GM12878 (cell line): Measurements from ENCODE around the gene C1orf21. TPM values are rescaled to one million over a fixed set of nuclear protein-coding genes. Genes with fewer than 3 reads are reported as not detected.

Source experiments
- ATAC-seq: fragments of 200-7000 bp; cut with Tn5 transposase; 3 replicates; pipeline ENCODE4 v1.9.1; 2020; ENCODE audit warnings: mild to moderate bottlenecking, moderate library complexity
- BruUV-seq: library from RNA; stranded (reverse); fragments of 400-500 nt; replicated peaks from 2 replicates; lab custom pipeline; 2021; lab: Mats Ljungman, UMichigan
- CTCF ChIA-PET: fragments of 300-600 bp; sonication (Branson Sonifier 250); formaldehyde crosslinking; extraction: SDS; loops from one replicate; lab custom pipeline; 2021; ENCODE audit warnings: inconsistent platforms; lab: Yijun Ruan, JAX
- POLR2A ChIA-PET: fragments of 350-600 bp; formaldehyde crosslinking; extraction: SDS; loops from one replicate; lab custom pipeline; 2021; ENCODE audit warnings: inconsistent platforms; lab: Charles Lee
- RAD21 ChIA-PET: fragments of 300-600 bp; sonication (Branson Sonifier 250); formaldehyde crosslinking; loops from one replicate; lab custom pipeline; 2023; ENCODE audit warnings: antibody characterized with exemption; ENCODE audit not compliant: unreplicated experiment; lab: Charles Lee
- SMC1A ChIA-PET: fragments of 300-600 bp; sonication (Branson Sonifier 250); formaldehyde crosslinking; loops from one replicate; lab custom pipeline; 2023; ENCODE audit not compliant: unreplicated experiment, uncharacterized antibody; lab: Charles Lee
- DNase-seq: peaks from one replicate; pipeline ENCODE4 v3.0.0-alpha.2; 2011; ENCODE audit warnings: low read depth, low spot score
- FAIRE-seq: peaks from 3 replicates; lab custom pipeline; 2011; peaks lifted over from hg19 to GRCh38; lab: Jason Lieb, UNC
- H2AFZ ChIP-seq: 2 replicates; pipeline ENCODE4 v1.6.0; 2011; ENCODE audit warnings: low read depth, low read length, control low read depth; ENCODE audit not compliant: control insufficient read depth
- H3K27ac ChIP-seq: 2 replicates; pipeline ENCODE4 v1.5.1; 2011; ENCODE audit warnings: control low read depth; ENCODE audit not compliant: control insufficient read depth, insufficient read depth
- H3K27me3 ChIP-seq, 2 experiments: replicated peaks in 1 of 2; 2 replicates each; pipeline versions ENCODE4 v1.6.0 to v1.6.1; 2011; ENCODE audit warnings: low read length in 1 of 2; ENCODE audit not compliant: control insufficient read depth in 2 of 2, insufficient read depth in 2 of 2
- H3K36me3 ChIP-seq, 2 experiments: 2 replicates each; pipeline ENCODE4 v1.5.1; 2011; ENCODE audit warnings: low read length in 1 of 2; ENCODE audit not compliant: control insufficient read depth in 2 of 2, insufficient read depth in 2 of 2
- H3K4me1 ChIP-seq: 2 replicates; pipeline ENCODE4 v1.6.1; 2011; ENCODE audit warnings: mild to moderate bottlenecking, low read length, moderate library complexity, mixed read lengths; ENCODE audit not compliant: control insufficient read depth, insufficient read depth
- H3K4me2 ChIP-seq: 2 replicates; pipeline ENCODE4 v1.6.0; 2011; ENCODE audit warnings: control low read depth; ENCODE audit not compliant: control insufficient read depth, insufficient read depth
- H3K4me3 ChIP-seq: fragments of 200-600 bp; sonication (generic); 2 replicates; pipeline ENCODE4 v1.5.1; 2016
- H3K79me2 ChIP-seq: 2 replicates; pipeline ENCODE4 v1.6.0; 2011; ENCODE audit warnings: low read length; ENCODE audit not compliant: control insufficient read depth, insufficient read depth
- H3K9ac ChIP-seq: 2 replicates; pipeline ENCODE4 v1.8.0; 2011; ENCODE audit warnings: low read length, control low read depth, mixed read lengths; ENCODE audit not compliant: control insufficient read depth, insufficient read depth
- H3K9me3 ChIP-seq: replicated peaks from 3 replicates; pipeline ENCODE4 v1.5.1; 2011; ENCODE audit warnings: mild to moderate bottlenecking, low read length; ENCODE audit not compliant: control insufficient read depth, insufficient read depth
- H4K20me1 ChIP-seq: 2 replicates; pipeline ENCODE4 v1.6.0; 2011; ENCODE audit not compliant: control insufficient read depth, insufficient read depth
- ASH2L ChIP-seq: fragments of 300-600, 200-600 bp; sonication (generic); IDR thresholded peaks from 2 replicates; pipeline ENCODE4 v1.6.1; 2017; ENCODE audit warnings: low read depth, mild to moderate bottlenecking, borderline replicate concordance
- IKZF1 ChIP-seq: fragments of 450-650 bp; conservative IDR thresholded peaks from 2 replicates; pipeline ENCODE4 v1.6.1; 2017; ENCODE audit warnings: antibody characterized with exemption, mild to moderate bottlenecking
- MEF2A ChIP-seq: IDR thresholded peaks from 2 replicates; pipeline ENCODE4 v1.6.1; 2011; ENCODE audit warnings: low read depth, mild to moderate bottlenecking, low read length, moderate library complexity; ENCODE audit not compliant: insufficient read depth
- NKRF ChIP-seq: fragments of 450-650 bp; conservative IDR thresholded peaks from 2 replicates; pipeline ENCODE4 v1.6.1; 2017; ENCODE audit warnings: mild to moderate bottlenecking, moderate library complexity
- WGBS: methylation state at CpG from one replicate; pipeline ENCODE4 v1.1.6; 2016; ENCODE audit warnings: low lambda C conversion rate; ENCODE audit not compliant: insufficient replicate concordance, insufficient coverage; ENCODE audit errors: missing lambda C conversion rate; 5-methylcytosine and 5-hydroxymethylcytosine counted together
- in situ Hi-C: fragments of 300-500 bp; cut with MboI; formaldehyde crosslinking; loops from 9 replicates; pipeline ENCODE4 v1.14.3; 2018; ENCODE audit warnings: mixed read lengths
- intact Hi-C: fragments of 100-400 bp; cut with micrococcal nuclease; formaldehyde crosslinking; loops from one replicate; pipeline ENCODE4 v1.14.2; 2022; ENCODE audit not compliant: unreplicated experiment
- polyA plus RNA-seq, 11 experiments: library from polyadenylated mRNA; depleted of rRNA in 4 of 11; unstranded in 6 of 11; stranded (reverse) in 5 of 11; fragments of >200 nt; fragmentation: Nextera tagmentation in 4 of 11; fragmentation: Illumina TruSeq in 1 of 11; extraction: Ambion mirVana in 4 of 11; extraction: Trizol in 1 of 11; gene quantifications; 1 replicate in 1 of 11; 2 replicates in 10 of 11; pipeline versions ENCODE4 v1.2.1 to v1.2.3, GENCODE V29; 2011 to 2016; ENCODE audit warnings: inconsistent platforms in 2 of 11, missing spikeins in 2 of 11, low read depth in 1 of 11
- total RNA-seq, 4 experiments: library from RNA; depleted of rRNA in 3 of 4; stranded (reverse); fragments of >200 nt in 3 of 4; fragmentation: Illumina TruSeq in 1 of 4; extraction: Trizol in 1 of 4; gene quantifications; 2 replicates each; pipeline versions ENCODE4 v1.2.1 to v1.2.3, GENCODE V29; 2013 to 2021

Gene C1orf21
- total and polyA plus RNA-seq, 10 of the 15 experiments (the other 5 are each of a cell fraction or from before 2014, with no cell fraction given), result 0.03 to 1.6 (median 0.17) TPM; not detected in 3

- TF ChIP-seq NKRF (no peak), ASH2L (no peak)
Measured at GRCh38 chr1:184443624-184444023, 56.8 kb downstream of the C1orf21 start (continued).

- Histone ChIP-seq H3K4me1 (no peaks in the 10 kb centered on the region), H3K9me3 (no peaks in the 10 kb centered on the region)
Measured at GRCh38 chr1:184445997-184446396, 59.2 kb downstream of the C1orf21 start.

More at GRCh38 chr1:184445997-184446396, 59.2 kb downstream of the C1orf21 start:
- no peak overlapping the region for H3K27ac ChIP-seq
- no peak overlapping the region for H2AFZ ChIP-seq
- DNase-seq (no peak), ATAC-seq (no peak)
- SMC1A ChIA-PET, result no interaction called here
- CTCF ChIA-PET, result no interaction called here
- intact Hi-C loops, result no loop called here
- no peaks in the 10 kb centered on the region for H3K79me2 ChIP-seq
- POLR2A ChIA-PET, result no interaction called here
- no peak for TF ChIP-seq IKZF1
- no peak for TF ChIP-seq MEF2A
- TF ChIP-seq, all 136 proteins: peak for 0
- 53% methylated on average over 4 of the region's 4 CpGs for WGBS
- FAIRE-seq, result no peak
- no peaks in the 10 kb centered on the region for H4K20me1 ChIP-seq
- H3K4me2 ChIP-seq, result no peak overlapping the region
- RAD21 ChIA-PET, result interaction anchor here (0.7 kb wide), 1 partner anchor 104 kb away, joined by 3 read pairs; no protein-coding TSS in a partner anchor
- H3K36me3 ChIP-seq, result no peaks in the 10 kb centered on the region
- in situ Hi-C loops, result no loop called here
- H3K9ac ChIP-seq, result no peak overlapping the region
- no TSS peak for BruUV-seq
- H3K27me3 ChIP-seq, result no peaks in the 10 kb centered on the region; a peak in 1 of 4 replicates
- H3K4me3 ChIP-seq, result no peak overlapping the region
